ENCODE results near the gene MESP2.

The MESP2 gene

GRCh38 chr15:89756897-89757296, 19.2 kb upstream of the MESP2 start:
- DNase-seq, result no peak

- no peak for DNase-seq
Measured at GRCh38 chr15:89758283-89758682, 17.8 kb upstream of the MESP2 start.

GRCh38 chr15:89758981-89759380, 17.2 kb upstream of the MESP2 start:
- DNase-seq, result no peak

GRCh38 chr15:89759835-89760234, 16.3 kb upstream of the MESP2 start:
- DNase-seq, result no peak

GRCh38 chr15:89760303-89761008, 15.7 kb upstream of the MESP2 start:
- DNase-seq, result no peak

GRCh38 chr15:89761009-89761831, 14.9 kb upstream of the MESP2 start:
- DNase-seq, result no peak

GRCh38 chr15:89761929-89762328, 14.2 kb upstream of the MESP2 start:
- DNase-seq, result no peak

GRCh38 chr15:89765694-89766093, 10.4 kb upstream of the MESP2 start:
- DNase-seq, result no peak

GRCh38 chr15:89766357-89767311, 9.5 kb upstream of the MESP2 start:
- DNase-seq, result no peak

GRCh38 chr15:89767411-89767915, 8.7 kb upstream of the MESP2 start:
- no peak for DNase-seq

GRCh38 chr15:89768071-89768500, 8.0 kb upstream of the MESP2 start:
- no peak for DNase-seq

GRCh38 chr15:89769366-89769765, 6.8 kb upstream of the MESP2 start:
- DNase-seq, result no peak

GRCh38 chr15:89770041-89770440, 6.1 kb upstream of the MESP2 start:
- no peak for DNase-seq

GRCh38 chr15:89772932-89773583, 3.1 kb upstream of the MESP2 start:
- DNase-seq, result no peak

GRCh38 chr15:89774492-89774891, 1.6 kb upstream of the MESP2 start:
- no peak for DNase-seq

GRCh38 chr15:89775815-89776214, 317 bp upstream of the MESP2 start:
- DNase-seq, result no peak

- DNase-seq, result no peak
Measured at GRCh38 chr15:89777073-89777751, 1.1 kb downstream of the MESP2 start.

GRCh38 chr15:89777782-89778380, 1.7 kb downstream of the MESP2 start:
- DNase-seq, result no peak

GRCh38 chr15:89778861-89779260, 2.7 kb downstream of the MESP2 start:
- DNase-seq, result no peak

- DNase-seq, result no peak
Measured at GRCh38 chr15:89780601-89781000, 4.5 kb downstream of the MESP2 start.

GRCh38 chr15:89781055-89781454, 4.9 kb downstream of the MESP2 start:
- DNase-seq, result no peak

All from NCI-H1048 (cell line).